Tibial nerve (tissue), 3 donors: ENCODE measurements around the gene DNMT3A.
"Not testable (repeated sequence)": the region's sequence is repeated elsewhere in the genome, so short reads cannot be mapped to it uniquely, and the experiment has no call there.

Experiments used
- CTCF ChIP-seq, 5 experiments: fragments of 200-600 bp in 3 of 5; fragments of 450-650 bp in 2 of 5; sonication (generic) in 3 of 5; IDR thresholded peaks; one replicate each; pipeline ENCODE4 v1.5.1; 2016 to 2019; ENCODE audit warnings: antibody characterized with exemption in 5 of 5, mild to moderate bottlenecking in 3 of 5, moderate library complexity in 2 of 5
- POLR2A ChIP-seq, 2 donors: fragments of 450-650 bp; IDR thresholded peaks; one replicate each; pipeline ENCODE4 v1.6.1; 2017; ENCODE audit warnings: antibody characterized with exemption in 2 of 2, mild to moderate bottlenecking in 2 of 2, moderate library complexity in 2 of 2

GRCh38 chr2:25272705-25273104 lies 69.0 kb downstream of the DNMT3A start:
- not testable (repeated sequence) for TF ChIP-seq POLR2A, CTCF (IDR thresholded peaks at IDR 0.05)
